HuH-7 (cell line): Measurements from ENCODE around the gene TMEM94.
A peak's percentile ranks its signal among the peaks of the same experiment; 100 is the strongest.

Experiments used
- DNase-seq: peaks from one replicate; pipeline ENCODE4 v3.0.0; 2011; ENCODE audit warnings: low spot score

The TMEM94 gene

GRCh38 chr17:75496005-75496404 lies 39.6 kb downstream of the TMEM94 start:
- DNase-seq = no peak

GRCh38 chr17:75498039-75498725 lies 41.7 kb downstream of the TMEM94 start:
- no peak for DNase-seq

- DNase-seq = no peak
These were observed 42.3 kb downstream of the TMEM94 start for GRCh38 chr17:75498726-75499213.

- no peak for DNase-seq
These were observed 43.0 kb downstream of the TMEM94 start for GRCh38 chr17:75499313-75500022.

GRCh38 chr17:75500419-75501216 lies 44.2 kb downstream of the TMEM94 start:
- DNase-seq = no peak

GRCh38 chr17:75501378-75502071 lies 45.1 kb downstream of the TMEM94 start:
- no peak for DNase-seq

GRCh38 chr17:75502072-75502720 lies 45.8 kb downstream of the TMEM94 start:
- DNase-seq = no peak

GRCh38 chr17:75502721-75503329 lies 46.4 kb downstream of the TMEM94 start:
- no peak for DNase-seq

GRCh38 chr17:75503337-75503950 lies 47.0 kb downstream of the TMEM94 start:
- DNase-seq = no peak

- no peak for DNase-seq
These were observed 47.5 kb downstream of the TMEM94 start for GRCh38 chr17:75503976-75504346.

GRCh38 chr17:75504347-75505151 lies 48.1 kb downstream of the TMEM94 start:
- DNase-seq = peak; percentile 93

- no peak for DNase-seq
These were observed 48.6 kb downstream of the TMEM94 start for GRCh38 chr17:75505152-75505409.

- DNase-seq = no peak
These were observed 49.2 kb downstream of the TMEM94 start for GRCh38 chr17:75505640-75506039.

- no peak for DNase-seq
These were observed 49.7 kb downstream of the TMEM94 start for GRCh38 chr17:75506134-75506533.

- no peak for DNase-seq
These were observed 50.5 kb downstream of the TMEM94 start for GRCh38 chr17:75506888-75507287.

- no peak for DNase-seq
These were observed 51.6 kb downstream of the TMEM94 start for GRCh38 chr17:75507733-75508719.

GRCh38 chr17:75508931-75509361 lies 52.5 kb downstream of the TMEM94 start:
- no peak for DNase-seq

- no peak for DNase-seq
These were observed 53.3 kb downstream of the TMEM94 start for GRCh38 chr17:75509528-75510258.
